Measurements from ENCODE around the gene SYNE1. TPM values are rescaled to one million over a fixed set of nuclear protein-coding genes. Genes with fewer than 3 reads are reported as not detected.

Gene SYNE1
- total and polyA plus RNA-seq, 7 donors, result 7.2 to 203 (median 86.4) TPM

GRCh38 chr6:152136449-152136825 lies 500.7 kb downstream of the SYNE1 start:
- H3K9me3 ChIP-seq, result no peaks in the 10 kb centered on the region
- H3K4me3 ChIP-seq, result no peak overlapping the region
- no peaks in the 10 kb centered on the region for H3K27me3 ChIP-seq
- no peak for DNase-seq
- intact Hi-C loops (cut with DNase I), result no loop called here
- no peak for TF ChIP-seq EP300 (IDR thresholded peaks at IDR 0.05)
- TF ChIP-seq CTCF (IDR thresholded peaks at IDR 0.05), result no peak
- TF ChIP-seq POLR2A (IDR thresholded peaks at IDR 0.05), result no peak
- no peak for TF ChIP-seq POLR2AphosphoS5 (IDR thresholded peaks at IDR 0.05)
- no peaks in the 10 kb centered on the region for H3K4me1 ChIP-seq
- no peak overlapping the region for H3K27ac ChIP-seq
- 86 to 90% methylated on average over 8 of the region's 8 CpGs for WGBS, 2 donors
- peaks cover 31 to 93% (median 58%) of the 10 kb centered on the region in 4 donors for H3K36me3 ChIP-seq

GRCh38 chr6:152135755-152136448 lies 501.3 kb downstream of the SYNE1 start:
- TF ChIP-seq POLR2AphosphoS5 (IDR thresholded peaks at IDR 0.05), result no peak
- TF ChIP-seq CTCF (IDR thresholded peaks at IDR 0.05), result no peak
- TF ChIP-seq EP300 (IDR thresholded peaks at IDR 0.05), result no peak
- TF ChIP-seq POLR2A (IDR thresholded peaks at IDR 0.05), result no peak
- no peak overlapping the region for H3K27ac ChIP-seq
- H3K27me3 ChIP-seq, result no peaks in the 10 kb centered on the region
- H3K4me1 ChIP-seq, result no peaks in the 10 kb centered on the region
- WGBS, 2 donors, result 27 to 70% methylated on average over 8 of the region's 8 CpGs
- intact Hi-C loops (cut with DNase I), result no loop called here
- DNase-seq, result no peak
- H3K36me3 ChIP-seq, result peaks cover 32 to 93% (median 56%) of the 10 kb centered on the region in 4 donors
- H3K4me3 ChIP-seq, result no peak overlapping the region
- no peaks in the 10 kb centered on the region for H3K9me3 ChIP-seq

- WGBS, 2 donors, result 50 to 62% methylated on average over 2 of the region's 2 CpGs
- peaks cover 0 to 6% (median 0%) of the 10 kb centered on the region in 4 donors for H3K4me1 ChIP-seq
- H3K36me3 ChIP-seq, result peaks cover 24 to 69% (median 39%) of the 10 kb centered on the region in 4 donors
- intact Hi-C loops (cut with DNase I), result no loop called here
- H3K27ac ChIP-seq, result peak overlapping the region in 3 of 4 donors; percentile 24 to 64 (median 58)
- H3K4me3 ChIP-seq, result no peak overlapping the region
- DNase-seq, result no peak
- H3K9me3 ChIP-seq, result no peaks in the 10 kb centered on the region
- no peaks in the 10 kb centered on the region for H3K27me3 ChIP-seq
- TF ChIP-seq CTCF (IDR thresholded peaks at IDR 0.05) (no peak), EP300 (IDR thresholded peaks at IDR 0.05) (no peak), POLR2A (IDR thresholded peaks at IDR 0.05) (no peak), POLR2AphosphoS5 (IDR thresholded peaks at IDR 0.05) (peak in 1 of 4 donors; percentile 33)
Observed at GRCh38 chr6:152130441-152130840, 506.7 kb downstream of the SYNE1 start.

- Histone ChIP-seq H3K4me1 (peaks cover 0 to 6% (median 0%) of the 10 kb centered on the region in 4 donors), H3K27me3 (no peaks in the 10 kb centered on the region), H3K36me3 (peaks cover 24 to 68% (median 32%) of the 10 kb centered on the region in 4 donors), H3K9me3 (no peaks in the 10 kb centered on the region), H3K27ac (peak overlapping the region; percentile 52 to 71 (median 61)), H3K4me3 (peak overlapping the region in 1 of 4 donors; percentile 21)
- TF ChIP-seq POLR2AphosphoS5 (IDR thresholded peaks at IDR 0.05), result peak in 3 of 4 donors; percentile 18 to 51 (median 24)
- no peak for TF ChIP-seq POLR2A (IDR thresholded peaks at IDR 0.05)
- intact Hi-C loops (cut with DNase I), result loop anchor here (5.0 to 10.0 kb wide), 2 partner anchors 365 to 452 kb away; no protein-coding TSS in a partner anchor
- no peak for DNase-seq
- 36 to 59% methylated on average over 9 of the region's 9 CpGs for WGBS, 2 donors
Observed at GRCh38 chr6:152129691-152130151, 507.4 kb downstream of the SYNE1 start.

GRCh38 chr6:152127432-152128165 lies 509.6 kb downstream of the SYNE1 start:
- WGBS, 2 donors, result 90 to 93% methylated on average over 8 of the region's 8 CpGs
- no peaks in the 10 kb centered on the region for H3K27me3 ChIP-seq
- H3K27ac ChIP-seq, result no peak overlapping the region
- peaks cover 14 to 50% (median 18%) of the 10 kb centered on the region in 4 donors for H3K36me3 ChIP-seq
- H3K9me3 ChIP-seq, result no peaks in the 10 kb centered on the region
- no peak for DNase-seq
- TF ChIP-seq EP300 (IDR thresholded peaks at IDR 0.05) (no peak), CTCF (IDR thresholded peaks at IDR 0.05) (no peak), POLR2AphosphoS5 (IDR thresholded peaks at IDR 0.05) (no peak), POLR2A (IDR thresholded peaks at IDR 0.05) (no peak)
- H3K4me1 ChIP-seq, result peaks cover 0 to 6% (median 0%) of the 10 kb centered on the region in 4 donors
- intact Hi-C loops (cut with DNase I), result loop anchor here (5.0 to 10.0 kb wide), 2 partner anchors 363 to 450 kb away; no protein-coding TSS in a partner anchor
- H3K4me3 ChIP-seq, result no peak overlapping the region

All from sigmoid colon (tissue), 7 donors.